Measurements from ENCODE around the gene GLS. TPM values are rescaled to one million over a fixed set of nuclear protein-coding genes. Genes with fewer than 3 reads are reported as not detected.

GLS gene
- total and polyA plus RNA-seq, 9 of the 15 experiments (the other 6 are each of a cell fraction or from before 2014, with no cell fraction given) = 13.7 to 77.5 (median 48.2) TPM

- WGBS (ENCODE audit: insufficient coverage, low coverage, missing lambda C conversion rate) = 86% methylated on average over 6 of the region's 7 CpGs
- DNase-seq (ENCODE audit: extremely low read depth in 1 of 4, low spot score in 3 of 4) (no peak), ATAC-seq (no peak)
Measured at GRCh38 chr2:190929919-190930318, 49.3 kb downstream of the GLS start.

More at GRCh38 chr2:190929919-190930318, 49.3 kb downstream of the GLS start:
- H3K27ac ChIP-seq (ENCODE audit: extremely low read depth, low read depth, low read length) = no peak overlapping the region
- no peak overlapping the region for H3K4me2 ChIP-seq (ENCODE audit: insufficient read depth, low read length)
- no peak overlapping the region for H3K9ac ChIP-seq (ENCODE audit: insufficient read depth in 1 of 2, low read depth in 2 of 2, low read length in 2 of 2)
- no peaks in the 10 kb centered on the region for H3K4me1 ChIP-seq (replicated peaks in 1 of 2; ENCODE audit: control insufficient read depth in 2 of 2, insufficient read depth in 2 of 2, low read length in 2 of 2)
- H3K79me2 ChIP-seq (ENCODE audit: control insufficient read depth, insufficient read depth, low read length) = no peaks in the 10 kb centered on the region
- no peaks in the 10 kb centered on the region for H3K9me3 ChIP-seq (replicated peaks; ENCODE audit: control insufficient read depth, insufficient read depth, low read depth, low read length)
- H3K36me3 ChIP-seq (ENCODE audit: control insufficient read depth, insufficient read depth, low read length) = peaks cover 59% of the 10 kb centered on the region
- no peaks in the 10 kb centered on the region for H3K27me3 ChIP-seq (ENCODE audit: control insufficient read depth in 2 of 2, insufficient read depth in 2 of 2, low read length in 2 of 2)
- in situ Hi-C loops (cut with MboI) (no loop called here), intact Hi-C loops (cut with micrococcal nuclease) (no loop called here)
- POLR2A ChIA-PET = no interaction called here
- no TSS peak for BruUV-seq (replicated peaks)
- H3K4me3 ChIP-seq = no peak overlapping the region
- no peaks in the 10 kb centered on the region for H3K9me1 ChIP-seq (ENCODE audit: control insufficient read depth, insufficient read depth, low read length)
- no peak for TF ChIP-seq CBFA2T2 (conservative IDR thresholded peaks at IDR 0.05)
- no peak for TF ChIP-seq ZNF408 (CRISPR knock-in tag; IDR thresholded peaks at IDR 0.05; ENCODE audit: low read depth)
- no peak for TF ChIP-seq ATF6 (CRISPR knock-in tag; IDR thresholded peaks at IDR 0.05)
- no peak for TF ChIP-seq STAG1 (CRISPR knock-in tag; IDR thresholded peaks at IDR 0.05; ENCODE audit: borderline replicate concordance)
- TF ChIP-seq NR2C1 (IDR thresholded peaks at IDR 0.05) = no peak
- TF ChIP-seq NR2C1 (tag; IDR thresholded peaks at IDR 0.05) = no peak
- no peak for TF ChIP-seq ZNF23 (CRISPR knock-in tag; IDR thresholded peaks at IDR 0.05)
- no peak for TF ChIP-seq KHSRP (IDR thresholded peaks at IDR 0.05)
- TF ChIP-seq ZBTB17 (CRISPR knock-in tag; IDR thresholded peaks at IDR 0.05) = no peak
- no peak for TF ChIP-seq NCOA4 (IDR thresholded peaks at IDR 0.05; ENCODE audit: partially characterized antibody)
- TF ChIP-seq ZNF41 (CRISPR knock-in tag; conservative IDR thresholded peaks at IDR 0.05) = no peak
- TF ChIP-seq U2AF2 (optimal IDR thresholded peaks at IDR 0.05; ENCODE audit: low read depth, low read length) = no peak
- TF ChIP-seq MTF1 (CRISPR knock-in tag; IDR thresholded peaks at IDR 0.05; ENCODE audit: borderline replicate concordance) = no peak
- TF ChIP-seq HNRNPLL (IDR thresholded peaks at IDR 0.05; ENCODE audit: low read depth, low read length, poor library complexity, severe bottlenecking) = no peak
- no peak for TF ChIP-seq RFX7 (CRISPR knock-in tag; IDR thresholded peaks at IDR 0.05)
- no peak for TF ChIP-seq GTF2E2 (tag; IDR thresholded peaks at IDR 0.05)
- H2AFZ ChIP-seq (ENCODE audit: low read depth, low read length) = no peak overlapping the region
- no peaks in the 10 kb centered on the region for H4K20me1 ChIP-seq (replicated peaks; ENCODE audit: control insufficient read depth, insufficient read depth, low read length)
- no peak for FAIRE-seq
- CTCF ChIA-PET (ENCODE audit: low intra/inter-chr PET ratio) = no interaction called here

Data from K562 (cell line).